Gastroesophageal sphincter (tissue), 4 donors: ENCODE data around the gene ZNF648. TPM values are rescaled to one million over a fixed set of nuclear protein-coding genes. Genes with fewer than 3 reads are reported as not detected.
A peak's percentile ranks its signal among the peaks of the same experiment; 100 is the strongest.

Experiments used
- ATAC-seq: fragments of 150-250 bp; one replicate; pipeline ENCODE4 v1.9.1; 2016; ENCODE audit warnings: mild to moderate bottlenecking, moderate library complexity
- H3K27ac ChIP-seq, 4 donors: fragments of 200-600 bp; sonication (generic) in 3 of 4; 1 replicate in 3 of 4; 2 replicates in 1 of 4; pipeline ENCODE4 v1.5.1; 2016 to 2019
- H3K27me3 ChIP-seq: fragments of 200-600 bp; sonication (generic); one replicate; pipeline ENCODE4 v1.5.1; 2019
- H3K36me3 ChIP-seq, 2 donors: fragments of 200-600 bp; sonication (generic); one replicate each; pipeline ENCODE4 v1.5.1; 2019; ENCODE audit warnings: control low read depth in 1 of 2
- H3K4me1 ChIP-seq, 3 donors: fragments of 200-600 bp; sonication (generic); 1 replicate in 2 of 3; 2 replicates in 1 of 3; pipeline ENCODE4 v1.5.1; 2016 to 2019; ENCODE audit warnings: control low read depth in 2 of 3
- H3K4me3 ChIP-seq, 2 donors: fragments of 200-600 bp; sonication (generic); one replicate each; pipeline ENCODE4 v1.5.1; 2019; ENCODE audit warnings: mild to moderate bottlenecking in 1 of 2, moderate library complexity in 1 of 2
- H3K9me3 ChIP-seq, 3 donors: fragments of 200-600 bp; sonication (generic); one replicate each; pipeline ENCODE4 v1.5.1; 2017 to 2019; ENCODE audit warnings: control low read depth in 2 of 3
- CTCF ChIP-seq, 4 experiments: fragments of 200-600 bp in 2 of 4; fragments of 450-650 bp in 2 of 4; sonication (generic) in 1 of 4; IDR thresholded peaks; one replicate each; pipeline ENCODE4 v1.5.1; 2017 to 2019; ENCODE audit warnings: antibody characterized with exemption in 4 of 4, mild to moderate bottlenecking in 2 of 4, moderate library complexity in 2 of 4
- EP300 ChIP-seq: sonication (generic); formaldehyde crosslinking; IDR thresholded peaks from one replicate; pipeline ENCODE4 v1.6.1; 2017; ENCODE audit warnings: antibody characterized with exemption, mild to moderate bottlenecking
- POLR2A ChIP-seq, 2 donors: fragments of 450-650 bp; IDR thresholded peaks; one replicate each; pipeline ENCODE4 v1.6.1; 2017; ENCODE audit warnings: antibody characterized with exemption in 2 of 2, mild to moderate bottlenecking in 2 of 2, moderate library complexity in 1 of 2
- POLR2AphosphoS5 ChIP-seq: sonication (generic); formaldehyde crosslinking; IDR thresholded peaks from one replicate; pipeline ENCODE4 v1.6.1; 2017; ENCODE audit warnings: antibody characterized with exemption
- WGBS, 2 donors: methylation state at CpG; one replicate each; pipeline ENCODE4 v1.1.5; 2018; ENCODE audit warnings: low coverage in 1 of 2; 5-methylcytosine and 5-hydroxymethylcytosine counted together
- total RNA-seq, 4 donors: library from RNA; depleted of rRNA; stranded (reverse); fragments of >200 nt; gene quantifications; one replicate each; pipeline ENCODE4 v1.1.0, GENCODE V29; 2016

ZNF648 gene
- total RNA-seq, 4 donors from 2014 or later: not detected

GRCh38 chr1:182086620-182087019, 25.1 kb upstream of the ZNF648 start:
- no peak overlapping the region for H3K27ac ChIP-seq
- ATAC-seq: no peak
- 80 to 89% methylated on average over 1 to 3 of the region's 7 CpGs for WGBS, 2 donors
- H3K36me3 ChIP-seq: no peaks in the 10 kb centered on the region
- TF ChIP-seq CTCF (IDR thresholded peaks at IDR 0.05) (no peak), POLR2A (IDR thresholded peaks at IDR 0.05) (no peak), EP300 (no peak), POLR2AphosphoS5 (no peak)
- peaks cover 0 to 10% (median 0%) of the 10 kb centered on the region in 3 donors for H3K4me1 ChIP-seq
- no peaks in the 10 kb centered on the region for H3K9me3 ChIP-seq
- no peaks in the 10 kb centered on the region for H3K27me3 ChIP-seq
- H3K4me3 ChIP-seq: no peak overlapping the region

GRCh38 chr1:182086136-182086535, 24.6 kb upstream of the ZNF648 start:
- TF ChIP-seq POLR2A (IDR thresholded peaks at IDR 0.05) (no peak), EP300 (no peak), POLR2AphosphoS5 (no peak), CTCF (IDR thresholded peaks at IDR 0.05) (no peak)
- no peaks in the 10 kb centered on the region for H3K9me3 ChIP-seq
- peaks cover 0 to 10% (median 0%) of the 10 kb centered on the region in 3 donors for H3K4me1 ChIP-seq
- H3K36me3 ChIP-seq: no peaks in the 10 kb centered on the region
- H3K27me3 ChIP-seq: no peaks in the 10 kb centered on the region
- WGBS, 2 donors: 56 to 100% methylated on average over 1 to 3 of the region's 8 CpGs
- H3K4me3 ChIP-seq: no peak overlapping the region
- no peak for ATAC-seq
- H3K27ac ChIP-seq: no peak overlapping the region

DNA sequence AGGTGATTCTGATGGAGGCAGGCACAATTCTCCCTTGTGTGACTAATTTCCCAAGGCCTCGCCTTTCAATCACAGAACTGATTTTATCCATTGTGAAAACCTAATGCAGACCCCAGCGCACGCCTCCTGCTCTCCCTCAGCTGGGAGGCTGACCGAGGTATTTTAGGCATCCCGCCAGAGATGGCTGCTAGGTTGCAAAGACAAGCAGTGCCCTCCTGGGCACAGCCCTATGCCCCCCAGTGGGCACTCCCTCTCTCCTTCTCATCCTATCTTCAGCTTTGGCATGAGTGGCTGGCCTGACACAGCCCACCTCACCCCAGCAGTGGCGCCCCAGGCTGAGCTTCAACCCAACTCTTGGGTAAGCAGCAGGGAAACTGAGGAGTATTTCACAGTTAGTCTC, 24.2 kb upstream of the ZNF648 start:
- no peak for TF ChIP-seq CTCF (IDR thresholded peaks at IDR 0.05)
- no peak for TF ChIP-seq POLR2A (IDR thresholded peaks at IDR 0.05)
- TF ChIP-seq POLR2AphosphoS5: no peak
- no peak for TF ChIP-seq EP300
- no peaks in the 10 kb centered on the region for H3K27me3 ChIP-seq
- H3K4me3 ChIP-seq: no peak overlapping the region
- no peak for ATAC-seq
- no peak overlapping the region for H3K27ac ChIP-seq
- 94 to 100% methylated on average over 2 to 6 of the region's 6 CpGs for WGBS, 2 donors
- no peaks in the 10 kb centered on the region for H3K9me3 ChIP-seq
- H3K36me3 ChIP-seq: no peaks in the 10 kb centered on the region
- H3K4me1 ChIP-seq: peaks cover 0 to 10% (median 0%) of the 10 kb centered on the region in 3 donors

DNA sequence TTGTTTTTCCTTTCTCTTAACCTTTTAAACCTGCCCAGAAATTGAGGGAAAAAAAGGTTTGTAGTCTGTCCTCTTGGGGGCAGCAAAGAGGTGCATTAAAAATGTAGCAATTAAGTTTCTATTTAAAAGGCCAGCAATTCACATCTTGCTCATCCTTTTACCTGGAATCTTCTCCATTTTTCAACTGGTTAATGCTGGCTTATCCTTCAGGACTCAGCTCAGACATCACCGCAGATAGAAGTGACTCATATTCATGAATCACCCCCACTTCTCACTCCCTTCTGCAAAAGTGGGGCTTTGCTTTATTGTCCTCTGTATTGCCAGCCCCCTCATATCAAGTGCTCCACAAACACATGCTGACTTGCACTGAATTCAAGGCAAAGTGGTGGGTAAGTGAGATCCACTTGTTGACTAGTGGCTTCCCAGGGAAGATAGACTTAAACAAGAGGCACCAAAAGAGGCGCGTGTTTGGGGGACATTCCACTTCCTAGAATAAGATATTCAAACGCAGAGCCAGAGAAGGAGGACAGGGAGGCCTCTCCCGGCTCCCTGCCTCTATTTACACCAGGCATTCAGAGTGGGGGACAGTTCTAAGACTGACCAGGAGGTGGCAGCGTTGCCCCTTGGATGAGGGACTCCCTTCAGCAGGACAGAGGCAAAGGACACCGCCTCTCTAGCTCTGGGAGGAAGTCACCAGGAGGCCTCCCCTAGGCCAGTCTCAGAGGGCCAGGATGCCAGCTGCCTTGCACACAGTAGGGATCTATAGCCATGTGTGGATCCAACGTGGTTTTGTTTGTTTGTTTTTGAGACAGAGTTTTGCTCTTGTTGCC, 23.2 kb upstream of the ZNF648 start:
- H3K9me3 ChIP-seq: no peaks in the 10 kb centered on the region
- ATAC-seq: peak; percentile 87
- H3K36me3 ChIP-seq: no peaks in the 10 kb centered on the region
- H3K27me3 ChIP-seq: no peaks in the 10 kb centered on the region
- peak overlapping the region in 3 of 4 donors; percentile 47 to 69 (median 67) for H3K27ac ChIP-seq
- H3K4me3 ChIP-seq: no peak overlapping the region
- peaks cover 0 to 10% (median 0%) of the 10 kb centered on the region in 3 donors for H3K4me1 ChIP-seq
- peak; percentile 88 to 98 (median 94) for TF ChIP-seq CTCF (IDR thresholded peaks at IDR 0.05)
- TF ChIP-seq POLR2A (IDR thresholded peaks at IDR 0.05): no peak
- 2 to 5% methylated on average over 2 to 6 of the region's 8 CpGs for WGBS, 2 donors
